MM.1S (cell line): Measurements from ENCODE around the gene C14orf119.

Source experiments
- DNase-seq: peaks from one replicate; pipeline ENCODE4 v3.0.0-alpha.2; 2015
- H2AFZ ChIP-seq: fragments of 300-600 bp; sonication (generic); 2 replicates; pipeline ENCODE4 v1.6.0; 2016; ENCODE audit warnings: antibody characterized with exemption, low read length
- H3F3A ChIP-seq: fragments of 300-600 bp; sonication (generic); 2 replicates; pipeline ENCODE4 v1.6.1; 2016; ENCODE audit warnings: mild to moderate bottlenecking, antibody characterized with exemption, low read length, moderate library complexity, mixed read lengths; ENCODE audit not compliant: insufficient read depth
- H3K27ac ChIP-seq: fragments of 300-600 bp; sonication (generic); 2 replicates; pipeline ENCODE4 v1.5.1; 2016; ENCODE audit warnings: mild to moderate bottlenecking, low read length
- H3K27me3 ChIP-seq: fragments of 300-600 bp; sonication (generic); replicated peaks from 2 replicates; pipeline ENCODE4 v1.6.0; 2016; ENCODE audit warnings: low read length; ENCODE audit not compliant: insufficient read depth
- H3K36me3 ChIP-seq: fragments of 300-600 bp; sonication (generic); replicated peaks from 2 replicates; pipeline ENCODE4 v1.6.1; 2016; ENCODE audit warnings: mild to moderate bottlenecking, low read length, mixed read lengths; ENCODE audit not compliant: insufficient read depth
- H3K4me1 ChIP-seq: fragments of 300-600 bp; sonication (generic); 2 replicates; pipeline ENCODE4 v1.6.1; 2016; ENCODE audit warnings: low read length, mixed read lengths
- H3K4me2 ChIP-seq: fragments of 300-600 bp; sonication (generic); 2 replicates; pipeline ENCODE4 v1.6.0; 2016; ENCODE audit warnings: low read depth, low read length
- H3K4me3 ChIP-seq: fragments of 300-600 bp; sonication (generic); 2 replicates; pipeline ENCODE4 v1.5.1; 2016; ENCODE audit warnings: low read length, mixed read lengths
- H3K79me2 ChIP-seq: fragments of 300-600 bp; sonication (generic); 2 replicates; pipeline ENCODE4 v1.6.1; 2016; ENCODE audit warnings: mixed run types, low read length, mixed read lengths
- H3K9ac ChIP-seq: fragments of 300-600 bp; sonication (generic); 2 replicates; pipeline ENCODE4 v1.6.1; 2016; ENCODE audit warnings: low read length, mixed read lengths
- H3K9me2 ChIP-seq: fragments of 300-600 bp; sonication (generic); replicated peaks from 2 replicates; pipeline ENCODE4 v1.6.1; 2016; ENCODE audit warnings: mild to moderate bottlenecking, low read length, mixed read lengths; ENCODE audit not compliant: insufficient read depth
- H3K9me3 ChIP-seq: fragments of 300-600 bp; sonication (generic); replicated peaks from 2 replicates; pipeline ENCODE4 v1.6.1; 2016; ENCODE audit warnings: mild to moderate bottlenecking, low read length, mixed read lengths; ENCODE audit not compliant: insufficient read depth
- H4K20me1 ChIP-seq: fragments of 300-600 bp; sonication (generic); 2 replicates; pipeline ENCODE4 v1.6.1; 2016; ENCODE audit warnings: mild to moderate bottlenecking, low read length, moderate library complexity, mixed read lengths; ENCODE audit not compliant: insufficient read depth
- CTCF ChIP-seq: fragments of 300-600 bp; sonication (generic); IDR thresholded peaks from 2 replicates; pipeline ENCODE4 v1.5.1; 2016; ENCODE audit warnings: antibody characterized with exemption, low read length, mixed read lengths
- EZH2 ChIP-seq: fragments of 300-600 bp; sonication (generic); optimal IDR thresholded peaks from 2 replicates; pipeline ENCODE3; 2017; ENCODE audit warnings: low read depth, mild to moderate bottlenecking, antibody characterized with exemption, low read length, mixed read lengths
- EZH2phosphoT487 ChIP-seq: fragments of 300-600 bp; sonication (generic); IDR thresholded peaks from 2 replicates; pipeline ENCODE4 v1.6.1; 2018; ENCODE audit warnings: antibody characterized with exemption, low read length

Gene C14orf119

GRCh38 chr14:23147676-23148075 lies 52.4 kb downstream of the C14orf119 start:
- H3K4me2 ChIP-seq: no peak overlapping the region
- H3K27me3 ChIP-seq: no peaks in the 10 kb centered on the region
- no peak overlapping the region for H2AFZ ChIP-seq
- H3K4me1 ChIP-seq: 0 out of 2 replicates have a peak, but pooled peaks cover 6% of the 10 kb centered on the region
- H3K79me2 ChIP-seq: no peaks in the 10 kb centered on the region
- H3K9ac ChIP-seq: no peak overlapping the region
- no peaks in the 10 kb centered on the region for H4K20me1 ChIP-seq
- H3K9me3 ChIP-seq: no peaks in the 10 kb centered on the region
- no peak for TF ChIP-seq EZH2
- no peak for TF ChIP-seq CTCF
- no peak for TF ChIP-seq EZH2phosphoT487
- H3K36me3 ChIP-seq: no peaks in the 10 kb centered on the region
- DNase-seq: no peak
- no peaks in the 10 kb centered on the region for H3K9me2 ChIP-seq
- no peaks in the 10 kb centered on the region for H3F3A ChIP-seq
- no peak overlapping the region for H3K4me3 ChIP-seq
- H3K27ac ChIP-seq: no peak overlapping the region

- H2AFZ ChIP-seq: no peak overlapping the region
- 0 out of 2 replicates have a peak, but pooled peaks cover 6% of the 10 kb centered on the region for H3K4me1 ChIP-seq
- H3K36me3 ChIP-seq: no peaks in the 10 kb centered on the region
- no peak overlapping the region for H3K27ac ChIP-seq
- H3F3A ChIP-seq: no peaks in the 10 kb centered on the region
- no peak overlapping the region for H3K4me3 ChIP-seq
- no peaks in the 10 kb centered on the region for H3K9me2 ChIP-seq
- H3K27me3 ChIP-seq: no peaks in the 10 kb centered on the region
- TF ChIP-seq EZH2phosphoT487 (no peak), EZH2 (no peak), CTCF (no peak)
- H3K9ac ChIP-seq: no peak overlapping the region
- no peak overlapping the region for H3K4me2 ChIP-seq
- no peaks in the 10 kb centered on the region for H3K79me2 ChIP-seq
- no peak for DNase-seq
- no peaks in the 10 kb centered on the region for H4K20me1 ChIP-seq
- no peaks in the 10 kb centered on the region for H3K9me3 ChIP-seq
These were observed 53.4 kb downstream of the C14orf119 start for GRCh38 chr14:23148591-23149249.

- H3K4me2 ChIP-seq: no peak overlapping the region
These were observed 54.4 kb downstream of the C14orf119 start for GRCh38 chr14:23149745-23150144.

More at GRCh38 chr14:23149745-23150144, 54.4 kb downstream of the C14orf119 start:
- Histone ChIP-seq H3K9me2 (no peaks in the 10 kb centered on the region), H3K79me2 (no peaks in the 10 kb centered on the region), H2AFZ (no peak overlapping the region), H3K27ac (no peak overlapping the region), H3K9me3 (no peaks in the 10 kb centered on the region), H3K9ac (no peak overlapping the region), H3F3A (no peaks in the 10 kb centered on the region), H4K20me1 (no peaks in the 10 kb centered on the region), H3K36me3 (no peaks in the 10 kb centered on the region), H3K4me1 (0 out of 2 replicates have a peak, but pooled peaks cover 6% of the 10 kb centered on the region), H3K4me3 (no peak overlapping the region), H3K27me3 (no peaks in the 10 kb centered on the region)
- TF ChIP-seq EZH2phosphoT487 (no peak), EZH2 (no peak), CTCF (no peak)
- DNase-seq: no peak
